Effector memory CD4-positive, alpha-beta T cell (primary cell): ENCODE measurements around the gene GNAO1.

ENCODE experiments used
- DNase-seq, 3 donors: peaks; one replicate each; pipeline ENCODE4 v3.0.0-alpha.2; 2020
- H3K27ac ChIP-seq: 2 replicates; pipeline ENCODE4 v1.7.0; 2013; ENCODE audit warnings: mild to moderate bottlenecking, low read length, moderate library complexity; ENCODE audit not compliant: insufficient read depth, poor library complexity, severe bottlenecking
- H3K27me3 ChIP-seq: replicated peaks from 2 replicates; pipeline ENCODE4 v1.7.0; 2013; ENCODE audit warnings: mild to moderate bottlenecking, low read length; ENCODE audit not compliant: insufficient read depth, control insufficient read depth, poor library complexity, severe bottlenecking
- H3K36me3 ChIP-seq: 2 replicates; pipeline ENCODE4 v1.7.0; 2013; ENCODE audit warnings: mild to moderate bottlenecking, low read length, moderate library complexity; ENCODE audit not compliant: control insufficient read depth, insufficient read depth
- H3K4me1 ChIP-seq: 2 replicates; pipeline ENCODE4 v1.7.0; 2013; ENCODE audit warnings: low read length, mild to moderate bottlenecking; ENCODE audit not compliant: control insufficient read depth, insufficient read depth, poor library complexity, severe bottlenecking
- H3K4me3 ChIP-seq: 2 replicates; pipeline ENCODE4 v1.7.0; 2013; ENCODE audit warnings: low read length, low read depth, mild to moderate bottlenecking; ENCODE audit not compliant: insufficient read depth, poor library complexity, severe bottlenecking
- H3K9me3 ChIP-seq: 2 replicates; pipeline ENCODE4 v1.7.0; 2013; ENCODE audit warnings: mild to moderate bottlenecking, low read length, moderate library complexity; ENCODE audit not compliant: control insufficient read depth

The GNAO1 gene

GRCh38 chr16:56365552-56365951 is 174.3 kb downstream of the GNAO1 start:
- DNase-seq: no peak
- Histone ChIP-seq H3K27ac (no peak overlapping the region), H3K4me1 (no peaks in the 10 kb centered on the region), H3K9me3 (no peaks in the 10 kb centered on the region), H3K4me3 (no peak overlapping the region), H3K36me3 (peaks cover 53% of the 10 kb centered on the region), H3K27me3 (no peaks in the 10 kb centered on the region)

GRCh38 chr16:56366945-56367344 is 175.7 kb downstream of the GNAO1 start:
- Histone ChIP-seq H3K27ac (no peak overlapping the region), H3K27me3 (no peaks in the 10 kb centered on the region), H3K36me3 (peaks cover 52% of the 10 kb centered on the region), H3K9me3 (no peaks in the 10 kb centered on the region), H3K4me3 (no peak overlapping the region), H3K4me1 (no peaks in the 10 kb centered on the region)
- no peak for DNase-seq

- Histone ChIP-seq H3K27me3 (no peaks in the 10 kb centered on the region), H3K4me1 (no peaks in the 10 kb centered on the region), H3K36me3 (peaks cover 44% of the 10 kb centered on the region), H3K4me3 (no peak overlapping the region), H3K27ac (no peak overlapping the region), H3K9me3 (no peaks in the 10 kb centered on the region)
- DNase-seq: no peak
Observed at GRCh38 chr16:56367764-56368163, 176.5 kb downstream of the GNAO1 start.

- Histone ChIP-seq H3K4me1 (no peaks in the 10 kb centered on the region), H3K27ac (no peak overlapping the region)
Observed at GRCh38 chr16:56368545-56368944, 177.3 kb downstream of the GNAO1 start.

GRCh38 chr16:56369202-56369601 is 177.9 kb downstream of the GNAO1 start:
- DNase-seq: no peak
- Histone ChIP-seq H3K4me1 (no peaks in the 10 kb centered on the region), H3K9me3 (no peaks in the 10 kb centered on the region), H3K36me3 (peaks cover 31% of the 10 kb centered on the region), H3K27ac (no peak overlapping the region), H3K27me3 (no peaks in the 10 kb centered on the region), H3K4me3 (no peak overlapping the region)

More at GRCh38 chr16:56368545-56368944, 177.3 kb downstream of the GNAO1 start:
- no peak for DNase-seq
- Histone ChIP-seq H3K36me3 (peaks cover 36% of the 10 kb centered on the region), H3K9me3 (no peaks in the 10 kb centered on the region), H3K27me3 (no peaks in the 10 kb centered on the region), H3K4me3 (no peak overlapping the region)

- H3K4me1 ChIP-seq: no peaks in the 10 kb centered on the region
- no peak for DNase-seq
- H3K9me3 ChIP-seq: no peaks in the 10 kb centered on the region
- no peak overlapping the region for H3K27ac ChIP-seq
- H3K27me3 ChIP-seq: no peaks in the 10 kb centered on the region
- peaks cover 23% of the 10 kb centered on the region for H3K36me3 ChIP-seq
- no peak overlapping the region for H3K4me3 ChIP-seq
Observed at GRCh38 chr16:56370185-56370874, 179.0 kb downstream of the GNAO1 start.

- Histone ChIP-seq H3K27me3 (no peaks in the 10 kb centered on the region), H3K4me3 (no peak overlapping the region), H3K36me3 (peaks cover 23% of the 10 kb centered on the region), H3K9me3 (no peaks in the 10 kb centered on the region), H3K27ac (no peak overlapping the region), H3K4me1 (no peaks in the 10 kb centered on the region)
- no peak for DNase-seq
Observed at GRCh38 chr16:56370875-56371659, 179.8 kb downstream of the GNAO1 start.

- Histone ChIP-seq H3K4me1 (no peaks in the 10 kb centered on the region), H3K27me3 (no peaks in the 10 kb centered on the region), H3K27ac (no peak overlapping the region), H3K4me3 (no peak overlapping the region), H3K9me3 (no peaks in the 10 kb centered on the region), H3K36me3 (peaks cover 22% of the 10 kb centered on the region)
- DNase-seq: no peak
Observed at GRCh38 chr16:56371660-56371937, 180.3 kb downstream of the GNAO1 start.

- no peak for DNase-seq
- no peak overlapping the region for H3K27ac ChIP-seq
- no peak overlapping the region for H3K4me3 ChIP-seq
Observed at GRCh38 chr16:56372013-56372634, 180.8 kb downstream of the GNAO1 start.

GRCh38 chr16:56373003-56373402 is 181.7 kb downstream of the GNAO1 start:
- peaks cover 12% of the 10 kb centered on the region for H3K36me3 ChIP-seq
- DNase-seq: no peak
- H3K4me1 ChIP-seq: no peaks in the 10 kb centered on the region
- H3K27ac ChIP-seq: no peak overlapping the region
- no peak overlapping the region for H3K4me3 ChIP-seq
- H3K9me3 ChIP-seq: no peaks in the 10 kb centered on the region
- no peaks in the 10 kb centered on the region for H3K27me3 ChIP-seq

More at GRCh38 chr16:56372013-56372634, 180.8 kb downstream of the GNAO1 start:
- H3K27me3 ChIP-seq: no peaks in the 10 kb centered on the region
- H3K4me1 ChIP-seq: no peaks in the 10 kb centered on the region
- no peaks in the 10 kb centered on the region for H3K9me3 ChIP-seq
- peaks cover 17% of the 10 kb centered on the region for H3K36me3 ChIP-seq
